GM23338 (cell line): ENCODE results near the gene TBC1D9B. TPM values are rescaled to one million over a fixed set of nuclear protein-coding genes. Genes with fewer than 3 reads are reported as not detected.
"Not testable (repeated sequence)": the region's sequence is repeated elsewhere in the genome, so short reads cannot be mapped to it uniquely, and the experiment has no call there.

Experiments
- ATAC-seq: fragments of 200-7000 bp; cut with Tn5 transposase; 3 replicates; pipeline ENCODE4 v1.9.1; 2020
- DNase-seq: peaks from one replicate; pipeline ENCODE4 v3.0.0-alpha.2; 2015; ENCODE audit warnings: low spot score
- H2AFZ ChIP-seq: fragments of 200-600 bp; sonication (generic); 2 replicates; pipeline ENCODE4 v1.8.0; 2016; ENCODE audit warnings: antibody characterized with exemption, mild to moderate bottlenecking, moderate library complexity
- H3F3A ChIP-seq: fragments of 200-600 bp; sonication (generic); replicated peaks from 2 replicates; pipeline ENCODE4 v1.8.0; 2017; ENCODE audit warnings: antibody characterized with exemption, mixed run types, low read depth
- H3K27ac ChIP-seq: fragments of 200-600 bp; sonication (generic); 2 replicates; pipeline ENCODE4 v1.6.1; 2016; ENCODE audit warnings: low read depth
- H3K27me3 ChIP-seq: fragments of 200-600 bp; sonication (generic); 2 replicates; pipeline ENCODE4 v1.8.0; 2016; ENCODE audit warnings: mild to moderate bottlenecking, mixed run types, moderate library complexity; ENCODE audit not compliant: insufficient read depth
- H3K36me3 ChIP-seq: fragments of 200-600 bp; sonication (generic); 2 replicates; pipeline ENCODE4 v1.8.0; 2016; ENCODE audit warnings: mild to moderate bottlenecking; ENCODE audit not compliant: insufficient read depth
- H3K4me1 ChIP-seq: fragments of 200-600 bp; sonication (generic); 2 replicates; pipeline ENCODE4 v1.8.0; 2016; ENCODE audit warnings: mild to moderate bottlenecking, moderate library complexity; ENCODE audit not compliant: insufficient read depth
- H3K4me2 ChIP-seq: fragments of 200-600 bp; sonication (generic); 2 replicates; pipeline ENCODE4 v1.7.1; 2017; ENCODE audit warnings: mixed run types
- H3K4me3 ChIP-seq: fragments of 200-600 bp; sonication (generic); 2 replicates; pipeline ENCODE4 v1.6.1; 2016; ENCODE audit warnings: mixed run types
- H3K79me2 ChIP-seq: fragments of 200-600 bp; sonication (generic); replicated peaks from 2 replicates; pipeline ENCODE4 v1.8.0; 2017; ENCODE audit warnings: mild to moderate bottlenecking; ENCODE audit not compliant: insufficient read depth
- H3K9me2 ChIP-seq: fragments of 200-600 bp; sonication (generic); 2 replicates; pipeline ENCODE4 v1.8.0; 2017; ENCODE audit not compliant: insufficient read depth
- H4K20me1 ChIP-seq: fragments of 200-600 bp; sonication (generic); replicated peaks from 2 replicates; pipeline ENCODE4 v1.8.0; 2017; ENCODE audit warnings: mild to moderate bottlenecking; ENCODE audit not compliant: insufficient read depth
- H3K27ac Mint-ChIP-seq: 2 replicates; pipeline ENCODE4 v1.8.0; 2020; ENCODE audit warnings: inconsistent platforms, mild to moderate bottlenecking, moderate library complexity, mixed read lengths
- H3K27me3 Mint-ChIP-seq: 3 replicates; pipeline ENCODE4 v1.8.0; 2022; ENCODE audit warnings: low read depth, mild to moderate bottlenecking, moderate library complexity, mixed read lengths, inconsistent platforms; ENCODE audit not compliant: insufficient read depth, poor library complexity
- H3K36me3 Mint-ChIP-seq: 3 replicates; pipeline ENCODE4 v1.8.0; 2021; ENCODE audit warnings: low read depth, mild to moderate bottlenecking, inconsistent platforms, moderate library complexity, mixed read lengths
- H3K4me1 Mint-ChIP-seq: 3 replicates; pipeline ENCODE4 v1.8.0; 2020; ENCODE audit warnings: mild to moderate bottlenecking, inconsistent platforms, mixed read lengths
- H3K4me3 Mint-ChIP-seq: 3 replicates; pipeline ENCODE4 v1.8.0; 2021; ENCODE audit warnings: moderate library complexity, mild to moderate bottlenecking, inconsistent platforms, mixed read lengths
- H3K9me3 Mint-ChIP-seq: 3 replicates; pipeline ENCODE4 v1.8.0; 2020; ENCODE audit warnings: moderate library complexity, mild to moderate bottlenecking, inconsistent platforms, mixed read lengths
- EZH2phosphoT487 ChIP-seq: fragments of 200-600 bp; sonication (generic); IDR thresholded peaks from one replicate; pipeline ENCODE4 v1.8.1; 2018; ENCODE audit warnings: antibody characterized with exemption; ENCODE audit not compliant: unreplicated experiment
- POLR2AphosphoS5 ChIP-seq: IDR thresholded peaks from 2 replicates; pipeline ENCODE4 v1.6.1; 2016; ENCODE audit warnings: antibody characterized with exemption, low read depth
- STAT1 ChIP-seq: IDR thresholded peaks from one replicate; pipeline ENCODE4 v1.6.1; 2016; ENCODE audit warnings: antibody characterized with exemption; ENCODE audit not compliant: unreplicated experiment
- polyA plus RNA-seq: library from polyadenylated mRNA; unstranded; fragments of >200 nt; fragmentation: Nextera tagmentation; extraction: Ambion mirVana; gene quantifications from 2 replicates; pipeline ENCODE4 v1.2.1, GENCODE V29; 2016
- total RNA-seq: library from RNA; depleted of rRNA; stranded (reverse); fragments of >200 nt; shearing (Covaris generic); gene quantifications from 2 replicates; pipeline ENCODE4 v1.2.3, GENCODE V29; 2014
- TF ChIP-seq, protein P1 (sequence below), 2 experiments: fragments of 200-600 bp in 1 of 2; sonication (generic) in 1 of 2; conservative IDR thresholded peaks; 2 replicates each; pipeline versions ENCODE4 v1.5.1 to v1.6.1; 2016 to 2017; ENCODE audit warnings: antibody characterized with exemption in 2 of 2, low read depth in 2 of 2, mild to moderate bottlenecking in 2 of 2, moderate library complexity in 1 of 2
- TF ChIP-seq, protein P2 (sequence below): IDR thresholded peaks from 2 replicates; pipeline ENCODE4 v1.6.1; 2016; ENCODE audit warnings: antibody characterized with exemption
- TF ChIP-seq, protein P3 (sequence below): IDR thresholded peaks from one replicate; pipeline ENCODE4 v1.6.1; 2018; ENCODE audit warnings: antibody characterized with exemption; ENCODE audit not compliant: unreplicated experiment

The TBC1D9B gene
- total and polyA plus RNA-seq, 2 experiments from 2014 or later = 19.0 to 38.0 TPM

DNA sequence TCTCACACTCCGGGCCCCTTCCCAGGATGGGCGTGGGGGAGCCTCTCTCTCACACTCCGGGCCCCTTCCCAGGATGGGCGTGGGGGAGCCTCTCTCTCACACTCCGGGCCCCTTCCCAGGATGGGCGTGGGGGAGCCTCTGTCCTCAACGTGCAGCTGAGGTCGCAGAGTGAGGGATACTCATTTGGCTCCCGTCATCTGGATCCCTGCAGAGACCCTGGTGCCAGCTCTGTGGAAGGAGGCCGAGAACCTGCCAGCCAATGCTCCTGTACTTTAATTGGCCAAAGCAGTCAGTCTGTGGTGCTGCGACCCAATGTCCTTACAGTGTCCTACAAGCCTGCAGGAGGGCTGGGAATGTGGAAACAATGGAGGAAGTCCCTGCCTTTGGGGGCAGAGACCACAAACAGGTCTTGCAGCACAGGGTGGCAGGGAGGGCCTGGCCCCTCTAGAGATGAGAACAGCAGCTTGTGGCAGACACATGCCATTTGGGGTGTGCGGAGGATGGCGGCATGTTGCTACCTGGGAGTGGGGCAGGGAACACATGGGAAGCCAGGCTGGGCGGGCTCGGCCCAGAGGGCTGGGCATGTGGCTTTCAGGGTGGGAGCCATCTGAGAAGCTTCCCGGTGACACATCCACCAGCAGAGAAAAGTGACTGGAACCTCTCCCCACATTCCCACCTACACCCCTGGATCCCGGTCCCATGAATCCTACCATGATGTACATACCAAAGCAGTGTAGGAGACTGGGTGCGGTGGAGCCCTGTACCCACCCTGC, 35.5 kb downstream of the TBC1D9B start:
- Histone ChIP-seq H2AFZ (no peak overlapping the region), H3F3A (peaks cover 8% of the 10 kb centered on the region; the same call in 1 of the 2 replicates), H4K20me1 (no peaks in the 10 kb centered on the region; the same call in 1 of the 2 replicates), H3K9me2 (no peaks in the 10 kb centered on the region), H3K79me2 (no peaks in the 10 kb centered on the region), H3K4me2 (no peak overlapping the region), H3K4me3 (no peak overlapping the region), H3K27ac (no peak overlapping the region), H3K27me3 (no peaks in the 10 kb centered on the region), H3K36me3 (no peaks in the 10 kb centered on the region), H3K4me1 (no peaks in the 10 kb centered on the region)
- Mint-ChIP-seq H3K27ac (no peak overlapping the region), H3K4me3 (no peak overlapping the region), H3K9me3 (no peaks in the 10 kb centered on the region), H3K4me1 (peaks cover 7% of the 10 kb centered on the region; the same call in 2 of the 3 replicates), H3K36me3 (peaks cover 27% of the 10 kb centered on the region), H3K27me3 (peaks cover 3% of the 10 kb centered on the region)
- TF ChIP-seq STAT1 = no peak
- TF ChIP-seq, protein P1, sequence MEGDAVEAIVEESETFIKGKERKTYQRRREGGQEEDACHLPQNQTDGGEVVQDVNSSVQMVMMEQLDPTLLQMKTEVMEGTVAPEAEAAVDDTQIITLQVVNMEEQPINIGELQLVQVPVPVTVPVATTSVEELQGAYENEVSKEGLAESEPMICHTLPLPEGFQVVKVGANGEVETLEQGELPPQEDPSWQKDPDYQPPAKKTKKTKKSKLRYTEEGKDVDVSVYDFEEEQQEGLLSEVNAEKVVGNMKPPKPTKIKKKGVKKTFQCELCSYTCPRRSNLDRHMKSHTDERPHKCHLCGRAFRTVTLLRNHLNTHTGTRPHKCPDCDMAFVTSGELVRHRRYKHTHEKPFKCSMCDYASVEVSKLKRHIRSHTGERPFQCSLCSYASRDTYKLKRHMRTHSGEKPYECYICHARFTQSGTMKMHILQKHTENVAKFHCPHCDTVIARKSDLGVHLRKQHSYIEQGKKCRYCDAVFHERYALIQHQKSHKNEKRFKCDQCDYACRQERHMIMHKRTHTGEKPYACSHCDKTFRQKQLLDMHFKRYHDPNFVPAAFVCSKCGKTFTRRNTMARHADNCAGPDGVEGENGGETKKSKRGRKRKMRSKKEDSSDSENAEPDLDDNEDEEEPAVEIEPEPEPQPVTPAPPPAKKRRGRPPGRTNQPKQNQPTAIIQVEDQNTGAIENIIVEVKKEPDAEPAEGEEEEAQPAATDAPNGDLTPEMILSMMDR (conservative IDR thresholded peaks at IDR 0.05; ENCODE audit: low read depth in 2 of 2) = no peak
- TF ChIP-seq, protein P2, sequence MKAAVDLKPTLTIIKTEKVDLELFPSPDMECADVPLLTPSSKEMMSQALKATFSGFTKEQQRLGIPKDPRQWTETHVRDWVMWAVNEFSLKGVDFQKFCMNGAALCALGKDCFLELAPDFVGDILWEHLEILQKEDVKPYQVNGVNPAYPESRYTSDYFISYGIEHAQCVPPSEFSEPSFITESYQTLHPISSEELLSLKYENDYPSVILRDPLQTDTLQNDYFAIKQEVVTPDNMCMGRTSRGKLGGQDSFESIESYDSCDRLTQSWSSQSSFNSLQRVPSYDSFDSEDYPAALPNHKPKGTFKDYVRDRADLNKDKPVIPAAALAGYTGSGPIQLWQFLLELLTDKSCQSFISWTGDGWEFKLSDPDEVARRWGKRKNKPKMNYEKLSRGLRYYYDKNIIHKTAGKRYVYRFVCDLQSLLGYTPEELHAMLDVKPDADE = no peak
- TF ChIP-seq, protein P3, sequence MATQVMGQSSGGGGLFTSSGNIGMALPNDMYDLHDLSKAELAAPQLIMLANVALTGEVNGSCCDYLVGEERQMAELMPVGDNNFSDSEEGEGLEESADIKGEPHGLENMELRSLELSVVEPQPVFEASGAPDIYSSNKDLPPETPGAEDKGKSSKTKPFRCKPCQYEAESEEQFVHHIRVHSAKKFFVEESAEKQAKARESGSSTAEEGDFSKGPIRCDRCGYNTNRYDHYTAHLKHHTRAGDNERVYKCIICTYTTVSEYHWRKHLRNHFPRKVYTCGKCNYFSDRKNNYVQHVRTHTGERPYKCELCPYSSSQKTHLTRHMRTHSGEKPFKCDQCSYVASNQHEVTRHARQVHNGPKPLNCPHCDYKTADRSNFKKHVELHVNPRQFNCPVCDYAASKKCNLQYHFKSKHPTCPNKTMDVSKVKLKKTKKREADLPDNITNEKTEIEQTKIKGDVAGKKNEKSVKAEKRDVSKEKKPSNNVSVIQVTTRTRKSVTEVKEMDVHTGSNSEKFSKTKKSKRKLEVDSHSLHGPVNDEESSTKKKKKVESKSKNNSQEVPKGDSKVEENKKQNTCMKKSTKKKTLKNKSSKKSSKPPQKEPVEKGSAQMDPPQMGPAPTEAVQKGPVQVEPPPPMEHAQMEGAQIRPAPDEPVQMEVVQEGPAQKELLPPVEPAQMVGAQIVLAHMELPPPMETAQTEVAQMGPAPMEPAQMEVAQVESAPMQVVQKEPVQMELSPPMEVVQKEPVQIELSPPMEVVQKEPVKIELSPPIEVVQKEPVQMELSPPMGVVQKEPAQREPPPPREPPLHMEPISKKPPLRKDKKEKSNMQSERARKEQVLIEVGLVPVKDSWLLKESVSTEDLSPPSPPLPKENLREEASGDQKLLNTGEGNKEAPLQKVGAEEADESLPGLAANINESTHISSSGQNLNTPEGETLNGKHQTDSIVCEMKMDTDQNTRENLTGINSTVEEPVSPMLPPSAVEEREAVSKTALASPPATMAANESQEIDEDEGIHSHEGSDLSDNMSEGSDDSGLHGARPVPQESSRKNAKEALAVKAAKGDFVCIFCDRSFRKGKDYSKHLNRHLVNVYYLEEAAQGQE = no peak
- no peak for TF ChIP-seq POLR2AphosphoS5
- no peak for TF ChIP-seq EZH2phosphoT487
- no peak for ATAC-seq
- no peak for DNase-seq

DNA sequence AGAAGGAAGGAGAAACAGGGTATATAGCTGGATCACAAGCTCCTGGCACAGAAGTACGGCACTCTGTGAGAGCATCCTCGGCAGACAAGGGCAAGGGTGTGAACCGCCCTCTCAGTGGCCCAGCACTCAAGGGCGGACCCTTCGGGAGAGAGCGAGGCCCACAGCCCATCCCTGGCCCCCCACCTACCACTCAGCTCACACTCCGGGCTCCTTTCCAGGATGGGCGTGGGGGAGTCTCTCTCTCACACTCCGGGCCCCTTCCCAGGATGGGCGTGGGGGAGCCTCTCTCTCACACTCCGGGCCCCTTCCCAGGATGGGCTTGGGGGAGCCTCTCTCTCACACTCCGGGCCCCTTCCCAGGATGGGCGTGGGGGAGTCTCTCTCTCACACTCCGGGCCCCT, 36.2 kb downstream of the TBC1D9B start:
- H3K27ac Mint-ChIP-seq, ATAC-seq, H3K4me3 ChIP-seq, H3F3A ChIP-seq, H3K9me2 ChIP-seq, H3K79me2 ChIP-seq, H3K4me3 Mint-ChIP-seq, H2AFZ ChIP-seq, H3K4me1 ChIP-seq, H4K20me1 ChIP-seq, H3K4me2 ChIP-seq, H3K36me3 ChIP-seq, H3K9me3 Mint-ChIP-seq, H3K27me3 ChIP-seq, H3K4me1 Mint-ChIP-seq, DNase-seq, H3K27me3 Mint-ChIP-seq, H3K27ac ChIP-seq: not testable (repeated sequence)
- H3K36me3 Mint-ChIP-seq = peaks cover 27% of the 10 kb centered on the region
